Stimulated activated naive CD8-positive, alpha-beta T cell treated with anti-CD3 and anti-CD28 coated beads, Interleukin-15, Interleukin-2, amounts not matched to agents 100 U/mL and 50 U/mL, for 24 hours (primary cell): ENCODE measurements around the gene FA2H.
"Not testable (repeated sequence)": the region's sequence is repeated elsewhere in the genome, so short reads cannot be mapped to it uniquely, and the experiment has no call there.

Experiments used
- ATAC-seq: fragments of 150-1000 bp; cut with Tn5 transposase; one replicate; pipeline ENCODE4 v1.10.0; 2021
- DNase-seq: peaks from one replicate; pipeline ENCODE4 v3.0.0; 2021

The FA2H gene, protein sequence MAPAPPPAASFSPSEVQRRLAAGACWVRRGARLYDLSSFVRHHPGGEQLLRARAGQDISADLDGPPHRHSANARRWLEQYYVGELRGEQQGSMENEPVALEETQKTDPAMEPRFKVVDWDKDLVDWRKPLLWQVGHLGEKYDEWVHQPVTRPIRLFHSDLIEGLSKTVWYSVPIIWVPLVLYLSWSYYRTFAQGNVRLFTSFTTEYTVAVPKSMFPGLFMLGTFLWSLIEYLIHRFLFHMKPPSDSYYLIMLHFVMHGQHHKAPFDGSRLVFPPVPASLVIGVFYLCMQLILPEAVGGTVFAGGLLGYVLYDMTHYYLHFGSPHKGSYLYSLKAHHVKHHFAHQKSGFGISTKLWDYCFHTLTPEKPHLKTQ

DNA sequence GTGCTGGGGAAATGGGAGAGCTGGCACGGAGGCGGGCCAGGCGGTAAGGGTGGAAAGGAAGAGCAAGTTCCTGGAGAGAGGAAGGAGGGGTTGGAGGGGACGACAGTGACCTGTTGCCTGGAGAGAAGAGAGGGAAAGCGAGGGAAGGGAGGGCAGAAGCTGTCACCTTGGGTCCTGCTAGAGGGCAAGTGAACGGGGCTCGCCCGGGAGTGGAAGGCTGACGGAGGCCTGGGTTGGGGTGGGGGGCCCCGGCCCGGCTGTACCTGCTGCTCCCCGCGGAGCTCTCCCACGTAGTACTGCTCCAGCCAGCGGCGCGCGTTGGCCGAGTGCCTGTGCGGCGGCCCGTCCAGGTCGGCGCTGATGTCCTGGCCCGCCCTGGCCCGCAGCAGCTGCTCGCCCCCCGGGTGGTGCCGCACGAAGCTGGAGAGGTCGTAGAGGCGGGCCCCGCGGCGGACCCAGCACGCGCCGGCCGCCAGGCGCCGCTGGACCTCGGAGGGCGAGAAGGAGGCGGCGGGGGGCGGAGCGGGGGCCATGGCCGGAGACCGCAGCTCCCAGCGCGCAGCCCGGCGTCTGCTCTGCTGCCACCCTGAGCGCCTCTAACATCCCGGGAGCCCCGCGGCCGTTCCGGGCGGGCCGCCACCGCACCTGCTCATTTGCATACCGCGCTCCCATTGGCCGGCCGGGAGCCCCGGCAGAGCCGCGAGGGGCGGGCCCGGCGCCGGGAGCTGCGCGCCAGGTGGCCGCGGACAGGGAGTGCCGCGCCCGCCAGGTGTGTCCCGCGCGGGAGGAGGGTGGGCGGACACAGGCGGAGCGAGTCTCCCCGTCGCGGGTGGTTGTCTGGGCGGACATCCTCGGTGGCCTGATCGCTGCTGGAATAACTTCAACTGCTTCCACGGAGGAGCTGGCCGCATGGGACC is at the start of gene FA2H:
Gene FA2H (minus strand): TSS at position 598 of the 917 bp plus-strand sequence. CDS start 65 bp downstream, at position 533.
- peak; percentile 96 for ATAC-seq
- peak; percentile 67 for DNase-seq

DNA sequence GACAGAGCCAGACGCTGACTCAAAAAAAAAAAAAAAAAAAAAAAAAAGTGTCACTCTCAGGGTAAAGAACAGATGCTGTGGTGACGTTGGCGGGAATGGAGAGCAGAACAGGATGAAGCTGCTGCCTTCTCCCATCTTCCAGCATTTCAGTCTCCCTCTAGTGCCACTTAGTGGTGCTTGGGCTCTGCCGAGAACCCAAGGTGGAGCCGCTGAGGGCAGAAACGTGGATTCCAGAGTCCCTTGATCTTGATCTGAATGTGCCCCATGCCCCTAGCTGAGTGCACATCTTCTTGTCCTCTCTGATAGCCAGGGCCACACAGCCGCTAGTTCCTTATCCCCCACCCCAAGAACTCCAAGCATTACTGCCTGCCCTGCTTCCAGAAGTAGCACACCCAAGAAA is 43.2 kb upstream of the FA2H start:
- ATAC-seq (no peak), DNase-seq (no peak)

DNA sequence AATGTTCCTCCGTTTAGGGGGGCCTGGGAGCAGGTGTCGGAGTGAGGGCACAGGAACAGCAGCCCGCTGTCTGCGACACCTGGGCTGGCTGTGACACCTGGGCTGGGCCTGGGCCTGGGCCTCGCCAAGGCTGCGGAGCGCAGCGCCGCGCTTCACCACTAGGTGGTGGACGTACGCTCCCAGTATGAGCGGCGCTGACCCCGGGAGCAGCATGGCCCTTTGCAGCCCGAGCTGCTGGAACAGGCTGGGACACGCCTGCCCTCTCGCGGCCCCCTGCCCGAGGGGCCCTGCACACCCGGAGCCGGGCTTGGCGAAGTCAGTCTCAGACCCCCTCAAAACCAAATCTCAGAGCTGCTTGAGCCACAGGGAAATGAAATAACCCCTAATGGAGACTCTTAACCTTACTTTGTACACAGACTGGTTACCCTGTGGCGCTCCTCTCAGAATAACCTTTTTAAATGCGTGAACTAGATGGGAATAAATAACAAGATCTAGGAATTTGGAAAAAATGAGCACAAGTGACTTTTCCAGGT is 38.6 kb upstream of the FA2H start:
- DNase-seq: peak; percentile 84
- ATAC-seq: peak; percentile 99

DNA sequence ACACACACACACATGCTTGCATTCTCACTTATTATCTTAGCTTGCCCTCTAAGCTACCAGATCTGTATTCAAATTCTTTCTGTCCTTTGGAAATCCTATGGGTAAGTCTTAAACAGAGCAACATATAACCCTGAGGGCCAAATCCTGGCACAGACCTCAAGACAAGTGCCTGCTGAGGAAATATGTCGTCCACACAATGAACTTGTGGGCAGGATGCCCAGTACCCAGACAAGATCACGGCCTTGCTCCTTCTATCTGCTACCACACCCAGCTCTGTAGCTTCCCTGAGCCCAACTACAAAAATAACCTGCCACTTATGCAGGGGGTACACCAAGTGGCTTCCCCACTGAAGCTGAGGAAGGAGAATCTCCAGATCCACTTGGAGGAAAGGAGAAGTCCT is 37.3 kb upstream of the FA2H start:
- DNase-seq (no peak), ATAC-seq (no peak)

DNA sequence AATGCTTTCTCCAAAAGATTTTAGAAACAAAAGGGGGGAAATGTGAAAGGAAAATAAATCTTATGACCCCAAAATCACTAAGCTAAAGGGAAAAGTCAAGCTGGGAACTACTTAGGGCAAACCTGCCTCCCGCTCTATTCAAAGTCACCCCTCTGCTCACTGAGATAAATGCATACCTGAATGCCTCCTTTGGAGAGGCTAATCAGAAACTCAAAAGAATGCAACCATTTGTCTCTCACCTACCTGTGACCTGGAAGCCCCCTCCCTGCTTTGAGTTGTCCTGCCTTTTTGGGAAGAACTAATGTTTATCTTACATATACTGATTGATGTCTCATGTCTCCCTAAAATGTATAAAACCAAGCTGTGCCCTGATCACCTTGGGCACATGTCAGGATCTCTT is 36.6 kb upstream of the FA2H start:
- ATAC-seq, DNase-seq: not testable (repeated sequence)

DNA sequence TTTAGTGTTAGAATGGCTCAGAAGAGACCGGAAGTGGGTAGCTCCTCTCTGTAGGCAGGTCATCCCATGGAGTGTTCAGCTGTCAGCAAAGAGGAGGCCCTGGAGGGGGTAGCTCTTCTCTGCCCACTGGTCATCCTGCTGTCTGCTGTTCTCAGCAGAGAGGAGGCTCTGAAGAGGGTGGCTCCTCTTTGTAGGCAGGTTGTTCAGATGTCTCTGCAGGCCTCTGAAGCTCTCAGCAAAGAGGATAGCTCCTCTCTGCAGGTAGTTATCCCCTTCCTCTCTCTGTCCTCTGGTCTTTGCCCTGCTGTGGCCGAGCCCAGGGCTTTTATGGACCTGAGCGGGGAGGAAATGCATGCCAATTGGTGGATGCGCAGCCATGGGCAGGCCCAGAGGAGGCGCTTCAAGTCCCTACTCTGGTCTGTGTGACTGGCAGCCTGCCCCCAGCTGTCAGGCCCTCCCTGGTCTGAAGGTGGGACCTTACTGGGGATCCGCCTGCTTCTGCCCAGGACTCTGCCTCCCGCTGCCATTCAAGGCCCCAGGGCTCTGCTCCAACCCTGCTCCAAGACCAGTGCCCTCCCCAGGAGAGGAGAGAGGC is 32.5 kb upstream of the FA2H start:
- ATAC-seq (no peak), DNase-seq (no peak)

DNA sequence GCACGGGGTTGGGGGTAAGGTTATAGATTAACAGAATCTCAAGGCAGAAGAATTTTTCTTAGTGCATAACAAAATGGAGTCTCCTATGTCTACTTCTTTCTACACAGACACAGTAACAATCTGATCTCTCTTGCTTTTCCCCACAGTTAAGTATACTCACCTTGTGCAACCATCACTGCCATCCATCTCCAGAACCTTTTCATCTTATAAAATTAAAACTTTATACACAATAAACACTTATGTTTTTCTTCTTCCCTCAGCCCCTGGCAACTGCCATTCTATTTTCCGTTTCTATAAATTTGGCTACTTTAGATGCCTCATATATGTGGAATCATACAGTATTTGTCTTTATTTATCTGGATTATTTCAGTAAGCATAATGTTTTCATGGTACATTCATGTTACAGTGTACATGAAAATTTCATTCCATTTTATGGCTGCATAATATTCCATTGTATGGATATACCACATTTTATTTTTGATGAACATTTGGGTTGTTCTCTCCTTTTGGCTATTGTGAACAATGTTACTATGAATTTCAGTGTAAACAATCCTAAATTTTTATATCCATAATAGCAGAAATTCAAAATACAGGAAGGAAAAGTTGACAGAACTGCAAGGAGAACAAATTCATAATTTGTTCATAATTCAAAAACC is 25.7 kb upstream of the FA2H start:
- ATAC-seq (no peak), DNase-seq (no peak)

DNA sequence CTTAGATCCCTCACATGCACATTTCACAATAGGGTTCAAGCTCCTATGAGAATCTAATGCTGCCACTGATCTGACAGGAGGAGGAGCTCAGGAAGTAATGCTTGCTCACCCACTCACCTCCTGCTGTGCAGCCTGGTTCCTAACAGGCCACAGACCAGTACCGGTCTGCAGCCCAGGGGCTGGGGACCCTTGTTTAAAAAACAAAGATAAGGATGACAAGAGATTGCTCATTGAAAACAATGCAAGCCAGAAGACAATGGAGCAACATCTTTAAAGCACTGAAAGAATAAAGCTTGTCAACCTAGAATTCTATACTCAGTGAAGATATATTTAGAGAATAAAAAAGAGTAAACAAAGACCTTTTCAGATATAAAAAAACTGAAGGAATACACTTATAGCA is 22.8 kb upstream of the FA2H start:
- ATAC-seq (no peak), DNase-seq (no peak)

DNA sequence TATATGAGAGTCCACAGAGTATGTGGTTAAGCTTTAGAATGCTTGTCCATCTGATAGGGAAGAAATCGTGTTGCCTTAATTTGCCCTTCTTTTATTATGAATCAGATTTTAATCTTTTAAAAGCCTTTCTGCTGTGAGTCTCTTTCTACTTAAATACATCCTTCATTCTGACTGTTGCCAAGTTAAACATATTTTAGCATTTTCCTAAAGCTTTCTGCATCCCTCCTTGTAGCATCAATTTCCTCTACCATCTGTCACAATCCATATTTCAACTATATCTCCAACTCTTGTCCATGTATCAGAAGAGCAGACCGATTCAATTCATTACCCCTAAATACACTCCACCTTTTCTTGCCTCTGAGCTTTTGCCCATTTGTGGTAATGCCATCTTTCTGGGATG is 20.5 kb upstream of the FA2H start:
- ATAC-seq: no peak
- no peak for DNase-seq

DNA sequence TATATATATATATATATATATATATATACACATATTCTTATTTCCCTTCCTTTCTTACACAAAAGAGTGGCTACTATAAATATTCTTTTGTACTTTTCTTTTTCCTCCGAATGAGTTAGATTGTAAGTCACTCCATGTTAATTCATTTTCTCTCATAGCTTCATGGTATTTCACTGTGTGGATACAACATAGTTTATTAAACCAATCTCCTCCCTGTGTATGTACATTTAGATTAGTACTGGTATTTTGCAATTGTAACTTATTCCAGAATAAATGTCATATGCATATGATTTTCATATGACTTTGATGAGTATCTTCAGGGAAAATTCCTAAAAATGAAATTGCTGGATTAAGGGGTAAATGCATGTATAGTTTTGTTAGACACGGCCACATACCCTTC is 20.0 kb upstream of the FA2H start:
- DNase-seq (no peak), ATAC-seq (no peak)

DNA sequence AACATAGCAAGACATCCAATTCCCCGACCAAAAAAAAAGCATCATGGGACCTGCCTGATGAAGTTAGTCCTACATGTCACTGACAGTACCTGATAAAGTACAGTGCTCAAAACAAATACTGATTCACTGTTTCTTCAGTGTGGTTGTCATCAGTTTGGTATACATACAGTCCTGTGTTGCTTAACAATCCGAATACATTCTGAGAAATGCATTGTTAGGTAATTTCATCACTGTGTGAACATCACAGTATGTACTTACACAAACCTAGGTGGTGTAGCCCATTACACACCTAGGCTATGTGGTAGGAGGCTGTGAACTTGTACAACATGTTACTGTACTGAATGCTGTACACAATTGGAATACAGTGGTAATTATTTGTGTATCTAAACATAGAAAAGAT is 19.0 kb upstream of the FA2H start:
- ATAC-seq (no peak), DNase-seq (no peak)

DNA sequence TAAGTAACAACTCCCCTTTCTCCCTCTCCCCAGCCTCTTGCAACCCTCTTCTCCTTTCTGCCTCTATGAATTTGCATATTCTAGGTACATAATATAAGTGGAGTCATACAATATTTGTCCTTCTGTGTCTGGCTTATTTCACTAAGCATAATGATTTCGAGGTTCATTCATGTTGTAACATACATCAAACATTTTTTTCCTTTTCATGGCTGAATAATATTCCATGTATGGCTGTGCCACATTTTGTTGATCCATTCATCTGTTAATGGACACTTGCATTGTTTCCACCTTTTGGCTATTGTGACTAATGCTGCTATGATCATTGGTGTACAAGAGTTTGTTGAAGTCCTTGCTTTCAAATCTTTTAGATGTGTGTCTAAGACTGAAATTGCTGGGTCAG is 17.6 kb upstream of the FA2H start:
- no peak for DNase-seq
- no peak for ATAC-seq

DNA sequence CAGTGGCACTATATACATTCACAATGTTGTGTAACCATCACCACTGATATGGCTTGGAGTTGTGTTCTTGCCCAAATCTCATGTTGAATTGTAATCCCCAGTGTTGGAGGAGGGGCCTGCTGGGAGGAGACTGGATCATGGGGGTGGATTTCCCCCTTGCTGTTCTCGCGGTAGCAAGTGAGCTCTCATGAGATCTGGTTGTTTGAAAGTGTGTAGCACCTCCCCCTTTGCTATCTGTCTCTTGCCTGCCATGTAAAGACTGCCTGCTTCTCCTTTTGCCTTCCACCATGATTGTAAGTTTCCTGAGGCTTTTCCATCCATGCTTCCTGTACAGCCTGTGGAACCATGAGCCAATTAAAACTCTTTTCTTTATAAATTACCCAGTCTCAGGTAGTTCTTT is 17.1 kb upstream of the FA2H start:
- DNase-seq, ATAC-seq: not testable (repeated sequence)

DNA sequence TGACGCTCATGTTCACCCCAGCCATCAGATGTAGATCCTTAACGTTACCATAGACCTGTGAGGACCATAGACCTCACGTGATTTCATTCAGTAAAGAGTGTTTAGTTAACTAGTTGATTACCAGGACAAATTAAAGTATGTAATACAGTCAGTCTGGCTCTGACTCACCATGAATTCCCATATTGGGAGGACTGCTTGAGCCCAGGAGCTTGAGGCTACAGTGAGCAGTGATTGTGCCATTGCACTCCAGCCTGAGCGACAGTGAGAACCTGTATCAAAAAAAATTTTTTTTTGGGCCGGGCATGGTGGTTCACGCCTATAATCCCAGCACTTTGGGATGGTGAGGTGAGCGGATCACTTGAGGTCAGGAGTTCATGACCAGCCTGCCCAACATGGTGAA is 13.5 kb upstream of the FA2H start:
- DNase-seq (no peak), ATAC-seq (no peak)

DNA sequence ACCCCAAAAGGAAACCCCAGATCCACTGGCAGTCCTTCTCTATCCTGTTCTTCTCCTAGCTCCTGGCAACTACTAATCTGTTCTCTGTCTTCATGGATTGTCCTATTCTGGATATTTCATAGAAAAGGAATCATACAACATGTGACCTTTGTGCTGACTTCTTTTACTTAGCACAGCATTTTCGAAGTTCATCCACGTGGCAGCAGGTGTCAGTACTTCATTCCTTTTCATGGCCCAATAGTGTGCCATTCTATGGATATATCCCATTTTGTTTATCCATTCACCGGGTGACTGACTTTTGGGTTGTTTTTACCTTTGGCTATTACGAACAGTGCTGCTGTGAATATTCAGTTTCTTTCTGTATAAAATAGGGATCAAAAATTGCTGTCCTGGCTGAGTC is 10.4 kb upstream of the FA2H start:
- ATAC-seq: no peak
- no peak for DNase-seq

DNA sequence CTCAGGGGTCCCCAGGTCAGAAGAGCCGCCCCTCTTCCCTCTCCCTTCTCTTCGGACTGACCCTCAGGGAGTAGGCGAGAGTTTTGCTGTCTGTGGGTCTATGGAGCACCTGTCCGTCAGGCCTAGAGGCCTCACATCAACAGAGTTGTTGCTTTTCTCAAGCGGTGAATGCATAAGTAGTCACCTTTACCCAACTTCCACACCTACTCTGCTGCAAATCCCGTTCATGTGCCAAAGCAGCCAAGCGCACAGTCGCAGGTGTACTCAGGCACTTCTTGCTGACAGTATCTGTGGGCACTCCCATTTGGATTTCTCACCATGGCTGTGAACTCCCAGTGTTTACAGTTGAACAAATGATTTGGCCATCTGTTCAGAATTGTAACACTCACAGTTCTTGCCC is 4.0 kb upstream of the FA2H start:
- ATAC-seq: no peak
- no peak for DNase-seq

DNA sequence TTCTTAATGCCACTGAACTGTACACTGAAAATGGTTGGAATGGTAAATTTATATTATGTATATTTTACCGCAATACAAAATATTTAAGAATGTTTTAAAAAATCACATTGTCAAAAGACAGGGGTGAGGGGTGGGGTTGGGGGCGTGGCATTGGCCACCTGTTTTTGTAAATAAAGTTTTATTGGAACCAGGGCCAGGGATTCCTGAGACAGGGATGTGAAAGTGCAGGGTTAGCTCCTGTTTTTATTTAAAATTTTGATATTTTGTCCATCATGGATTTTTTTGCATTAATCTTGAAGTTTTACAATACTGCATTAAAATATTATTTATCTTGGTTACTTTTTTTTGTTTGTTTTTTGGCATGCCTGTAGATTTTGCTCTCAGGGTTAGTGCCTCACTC is 2.3 kb upstream of the FA2H start:
- DNase-seq (no peak), ATAC-seq (no peak)

DNA sequence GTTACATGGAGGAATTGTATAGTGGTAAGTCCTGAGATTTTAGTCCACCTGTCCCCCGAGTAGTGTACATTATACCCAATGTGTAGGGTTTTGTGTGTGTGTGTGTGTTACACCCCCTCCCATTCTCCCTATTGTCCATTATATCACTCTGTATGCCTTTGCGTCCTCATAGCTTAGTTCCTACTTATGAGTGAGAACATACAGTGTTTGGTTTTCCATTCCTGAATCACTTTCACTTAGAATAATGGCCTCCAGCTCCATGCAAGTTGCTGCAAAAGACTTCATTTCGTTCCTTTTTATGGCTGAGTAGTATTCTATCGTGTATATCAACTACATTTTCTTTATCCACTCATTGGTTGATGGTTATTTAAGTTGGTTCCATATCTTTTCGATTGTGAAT is 635 bp upstream of the FA2H start:
- ATAC-seq: no peak
- no peak for DNase-seq

DNA sequence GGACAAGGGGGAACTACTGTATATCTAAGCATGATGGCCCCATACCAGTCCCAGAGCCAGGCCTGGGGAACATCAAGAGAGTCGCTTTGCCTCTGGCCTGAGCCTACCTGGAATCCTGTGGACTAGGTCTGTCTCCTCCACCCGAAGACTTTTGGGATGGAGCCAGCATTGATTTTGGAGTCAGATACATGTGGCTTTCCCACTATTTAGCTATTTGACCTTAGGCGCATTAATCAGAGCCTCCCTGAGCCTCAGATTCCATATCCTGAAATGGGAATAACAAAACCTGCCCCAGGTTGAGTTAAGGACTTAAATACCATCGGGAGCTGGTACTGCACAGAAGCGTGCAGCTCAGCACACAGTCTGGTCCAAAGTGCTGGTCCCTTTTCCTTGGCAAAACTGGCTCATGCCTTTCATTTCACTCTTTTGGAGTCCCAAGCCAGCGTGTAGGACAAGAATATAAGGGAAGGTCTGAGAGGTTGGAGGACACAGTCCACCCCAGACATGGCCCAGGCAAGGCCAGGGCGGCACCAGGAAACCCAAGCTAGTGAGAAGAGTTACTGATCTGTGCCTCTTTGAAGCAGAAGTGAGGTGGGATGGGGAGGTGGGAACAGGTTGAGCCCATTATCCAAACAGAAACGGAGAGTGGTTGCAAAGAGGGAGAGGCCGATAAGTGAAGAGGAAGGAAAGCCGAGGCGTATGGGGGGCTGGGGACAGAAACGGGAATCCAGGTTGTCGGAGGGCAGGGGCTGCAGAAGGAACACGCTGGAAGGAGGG is 986 bp downstream of the FA2H start:
- ATAC-seq: no peak
- no peak for DNase-seq

DNA sequence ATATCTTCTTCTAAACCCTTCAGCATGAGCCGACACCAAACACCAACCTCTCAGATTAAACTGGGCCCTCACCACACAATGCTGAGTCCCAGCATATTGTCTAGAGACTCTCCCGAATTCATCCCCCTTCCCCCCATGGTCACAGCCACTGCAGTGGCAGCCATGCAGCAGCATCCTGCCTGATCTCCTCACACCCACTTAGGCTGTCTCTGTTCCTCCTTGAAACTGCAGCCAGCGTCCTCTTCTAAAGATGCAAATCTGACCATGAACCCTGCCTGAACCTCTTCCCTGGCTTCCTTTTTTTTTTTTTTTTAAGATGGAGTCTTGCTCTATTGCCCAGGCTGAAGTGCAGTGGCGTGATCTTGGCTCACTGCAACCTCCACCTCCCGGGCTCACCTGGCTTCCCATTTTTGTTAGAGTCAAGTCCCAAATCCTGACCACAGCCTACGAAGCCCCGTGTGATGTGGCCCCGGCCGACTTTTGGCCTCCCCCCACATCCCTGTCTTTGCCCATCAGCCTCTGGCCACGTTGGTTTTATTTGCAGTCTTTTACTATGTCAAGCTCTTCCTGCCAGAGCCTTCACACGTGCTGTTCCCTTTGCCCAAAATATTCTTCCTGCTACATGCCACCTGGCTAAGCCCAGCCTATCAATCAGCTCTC is 2.8 kb downstream of the FA2H start:
- DNase-seq (no peak), ATAC-seq (no peak)
